HG02798 (cell line): ENCODE measurements around the gene ITK.
"Not testable (repeated sequence)": the region's sequence is repeated elsewhere in the genome, so short reads cannot be mapped to it uniquely, and the experiment has no call there.

Experiments
- ATAC-seq: cut with Tn5 transposase; IDR thresholded peaks from one replicate; pipeline ENCODE4 v1.9.1; 2021; ENCODE audit warnings: mild to moderate bottlenecking; ENCODE audit not compliant: unreplicated experiment, poor library complexity

ITK gene

DNA sequence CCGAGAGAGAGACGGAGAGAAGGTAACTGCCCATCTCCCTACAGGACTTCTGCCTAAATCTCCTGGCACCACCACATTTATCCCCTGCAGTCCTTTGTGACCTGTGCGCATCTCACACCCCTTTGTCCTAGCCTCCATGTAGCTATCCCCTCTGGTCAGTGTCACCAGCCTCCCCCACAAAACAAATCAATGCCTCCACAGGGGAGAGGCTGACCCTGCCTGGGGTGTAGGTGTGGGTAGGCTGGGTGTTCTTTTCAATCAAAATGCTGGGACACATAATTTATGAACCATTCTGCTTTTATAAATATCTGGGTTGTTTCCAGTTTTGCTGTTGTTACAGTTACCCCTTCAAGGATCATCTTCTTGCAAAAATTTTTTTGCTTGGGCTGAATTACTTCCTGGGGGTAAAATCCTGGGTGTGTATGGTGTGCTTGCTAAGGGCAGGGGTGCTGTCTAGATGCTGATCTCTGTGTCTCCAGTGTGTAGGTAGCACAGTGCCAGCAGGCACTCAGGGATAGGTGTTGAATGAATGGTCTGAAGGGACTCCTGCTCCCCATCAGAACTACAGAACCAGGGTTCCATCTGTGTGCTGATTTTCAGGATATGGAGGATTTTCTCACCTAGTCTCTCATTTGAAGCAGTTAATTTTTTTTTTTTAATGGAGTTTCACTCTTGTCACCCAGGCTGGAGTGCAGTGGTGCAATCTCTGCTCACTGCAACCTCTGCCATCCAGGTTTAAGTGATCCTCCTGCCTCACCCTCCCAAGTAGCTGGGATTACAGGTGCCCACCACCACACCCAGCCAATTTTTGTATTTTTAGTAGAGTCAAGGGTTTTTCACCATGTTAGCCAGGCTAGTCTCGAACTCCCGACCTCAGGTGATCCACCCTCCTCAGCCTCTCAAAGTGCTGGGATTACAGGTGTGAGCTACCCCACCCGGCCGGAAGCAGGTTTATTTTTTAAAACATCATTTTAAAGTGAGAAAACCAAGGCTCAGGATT is 14.1 kb upstream of the ITK start, which contains the start of gene GARIN3:
Gene GARIN3, minus strand, starts transcription at position 51 of the 1,000 bp plus-strand sequence. CDS start 96 bp downstream, outside the sequence.
- ATAC-seq = no peak

DNA sequence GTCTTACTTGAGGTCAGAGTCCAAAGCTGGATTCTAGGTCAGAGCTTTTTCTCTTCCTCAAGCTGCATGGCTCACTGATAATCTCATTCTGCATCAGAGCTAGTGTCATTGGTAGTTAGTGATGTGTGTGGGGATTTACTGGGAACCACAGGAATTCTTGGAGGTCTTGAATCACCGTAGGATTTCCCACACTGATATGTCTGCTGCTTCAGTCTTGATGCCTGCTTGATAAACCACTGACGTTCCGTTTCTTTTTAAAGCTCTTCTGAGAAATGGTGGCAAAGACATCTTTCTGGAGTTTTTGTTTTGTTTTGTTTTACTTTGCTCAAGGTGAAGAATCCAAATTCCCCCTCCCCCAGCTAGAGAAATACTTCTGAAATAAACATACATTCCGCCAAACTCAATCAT is 13.4 kb upstream of the ITK start:
- no peak for ATAC-seq

DNA sequence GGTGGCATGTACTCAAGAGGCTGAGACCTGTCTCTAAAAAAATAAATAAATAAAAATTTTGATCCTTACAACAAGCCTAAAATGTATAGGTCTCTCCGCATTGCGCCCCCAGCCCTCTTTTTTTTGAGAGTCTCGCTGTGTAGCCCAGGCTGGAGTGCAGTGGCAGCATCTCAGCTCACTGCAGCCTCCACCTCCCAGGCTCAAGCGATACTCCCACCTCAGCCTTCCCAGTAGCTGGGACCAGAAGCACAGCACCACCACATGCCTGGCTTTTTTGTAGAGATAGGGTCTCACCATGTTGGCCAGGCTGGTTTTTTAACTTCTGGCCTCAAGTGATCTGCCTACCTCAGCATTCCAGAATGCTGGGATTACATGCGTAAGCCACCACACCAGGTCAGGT is 12.4 kb upstream of the ITK start:
- ATAC-seq = no peak

DNA sequence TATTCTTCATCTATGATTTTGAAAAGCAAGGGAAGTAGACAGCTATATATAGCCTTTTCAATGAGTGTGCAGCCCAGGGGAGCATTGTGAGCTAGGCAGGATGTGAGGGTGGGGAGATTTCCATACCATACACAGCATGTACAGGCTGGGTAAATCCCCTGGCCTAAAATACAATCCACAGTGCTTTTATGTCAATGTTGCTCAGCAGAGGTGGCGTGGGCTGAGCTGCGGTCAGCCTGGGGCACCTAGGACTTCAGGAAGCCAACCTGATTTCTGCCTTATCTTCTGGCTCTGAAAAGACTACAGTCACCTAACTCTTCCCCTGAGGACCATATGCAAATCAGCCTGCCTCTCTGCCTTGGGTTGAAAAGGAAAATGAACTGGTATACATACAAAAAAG is 8.2 kb upstream of the ITK start:
- ATAC-seq = peak; percentile 99

DNA sequence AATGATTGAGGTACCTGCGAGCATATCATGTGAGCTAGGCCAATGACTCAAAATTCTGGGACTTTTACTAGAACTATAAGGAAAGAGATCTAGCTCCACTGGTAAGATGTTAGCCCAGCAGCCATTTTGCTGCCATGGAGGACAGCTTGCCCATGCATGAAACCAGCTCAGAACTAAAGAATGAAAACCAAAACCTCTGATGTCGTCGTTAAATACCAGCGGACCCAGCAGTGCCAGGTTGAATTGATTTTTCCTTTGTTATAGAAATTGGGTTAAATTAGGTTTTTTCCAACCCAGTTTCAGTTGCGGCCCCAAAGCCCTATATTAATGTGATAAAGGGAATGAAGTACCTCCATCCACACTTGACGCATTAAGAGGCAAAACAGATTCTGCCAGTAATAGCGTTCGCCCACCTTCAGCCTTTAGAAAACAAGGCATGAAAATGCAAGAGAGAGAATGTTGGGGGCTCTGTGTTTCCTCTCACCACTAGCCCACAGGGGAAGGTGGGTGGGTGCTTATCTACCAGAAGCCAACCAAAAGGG is 5.5 kb upstream of the ITK start:
- ATAC-seq = no peak

DNA sequence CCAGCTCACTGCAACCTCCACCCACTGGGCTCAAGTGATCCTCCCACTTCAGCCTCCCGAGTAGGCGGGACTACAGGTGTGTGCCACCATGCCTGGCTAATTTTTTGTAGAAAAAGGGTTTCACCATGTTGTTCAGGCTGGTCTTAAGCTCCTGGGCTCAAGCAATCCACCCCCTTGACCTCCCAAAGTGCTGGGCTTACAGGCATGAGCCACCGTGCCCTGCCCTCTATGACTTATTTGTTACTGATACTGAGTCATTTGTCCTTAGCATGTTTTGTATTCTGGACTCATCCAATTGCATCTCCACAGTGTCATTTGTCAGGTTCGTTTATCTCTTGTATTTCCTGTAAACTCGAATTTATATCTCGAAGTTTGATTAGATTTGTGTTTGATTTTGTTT is 2.7 kb upstream of the ITK start:
- ATAC-seq = no peak

DNA sequence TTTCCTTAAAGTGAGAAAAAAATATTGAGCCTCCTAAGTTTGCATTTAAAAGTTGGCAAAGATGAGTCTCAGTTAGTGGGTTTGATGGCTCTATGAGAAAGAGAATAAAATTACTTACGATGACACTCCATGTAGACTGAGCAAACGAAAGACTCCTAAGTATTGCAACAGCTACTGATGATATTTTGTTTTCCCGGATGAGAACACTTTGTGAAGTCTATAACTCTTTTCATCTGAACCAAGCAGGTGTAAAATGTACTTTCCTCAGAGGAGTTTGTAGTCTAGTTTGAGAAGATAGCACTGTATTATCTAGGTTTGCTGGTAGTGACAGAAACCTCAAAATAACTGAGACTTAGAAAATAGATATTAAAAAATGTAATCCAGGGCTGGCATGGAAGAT is 1.7 kb upstream of the ITK start:
- no peak for ATAC-seq

DNA sequence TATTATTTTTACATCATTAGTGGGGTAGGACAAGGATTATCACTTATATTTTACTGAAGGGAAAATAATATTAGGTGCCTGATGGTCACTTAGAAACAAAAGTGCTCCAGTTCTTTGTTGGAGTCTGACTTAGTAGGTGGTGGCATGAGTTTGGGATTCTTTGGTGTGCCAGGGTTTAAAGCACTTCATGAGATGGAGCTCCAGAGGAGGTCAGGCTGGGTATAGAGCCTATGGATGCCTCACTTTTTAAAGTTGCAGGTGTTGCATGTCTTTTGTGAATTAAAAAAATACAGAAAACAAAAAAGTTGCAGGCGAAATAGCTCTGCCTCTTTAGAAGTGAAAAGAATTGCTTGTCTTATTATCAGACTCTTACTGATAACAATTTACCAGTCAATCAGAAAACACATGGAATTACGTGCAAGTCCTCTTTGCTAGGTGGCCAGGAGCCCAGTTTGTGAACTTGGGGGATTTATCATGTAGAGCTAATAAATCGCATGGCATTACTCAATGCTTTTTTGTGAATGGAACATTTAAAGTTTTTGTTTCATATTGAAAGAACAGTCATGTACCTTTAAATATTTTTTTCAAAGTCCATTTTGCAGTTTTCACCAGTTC is 1.6 kb downstream of the ITK start:
- ATAC-seq = no peak

DNA sequence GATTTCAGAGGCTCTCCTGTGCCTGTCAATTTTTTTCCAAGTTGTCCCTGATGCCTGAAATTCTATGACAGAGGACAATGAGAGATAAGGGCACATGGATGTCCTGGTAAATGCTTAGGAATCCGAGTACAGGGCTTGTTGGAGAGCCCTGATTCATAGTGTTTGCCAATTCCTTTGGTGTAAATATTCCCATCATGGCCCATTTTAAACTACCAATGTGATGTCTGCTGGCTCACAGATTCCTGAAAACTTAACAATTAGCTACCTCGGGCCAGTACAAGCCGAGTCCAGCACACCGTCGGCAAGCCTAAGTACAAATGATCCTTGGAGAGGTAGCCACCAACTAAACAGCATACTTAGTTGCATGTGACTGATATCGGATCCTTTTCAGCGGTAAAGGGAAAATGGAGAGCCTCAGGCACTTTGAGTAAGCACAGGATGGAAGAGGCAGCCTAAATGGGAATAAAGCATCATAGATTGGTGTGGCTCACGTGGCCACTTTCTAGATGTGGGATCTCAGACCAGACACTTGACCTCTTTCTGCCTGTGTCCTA is 3.6 kb downstream of the ITK start:
- no peak for ATAC-seq

DNA sequence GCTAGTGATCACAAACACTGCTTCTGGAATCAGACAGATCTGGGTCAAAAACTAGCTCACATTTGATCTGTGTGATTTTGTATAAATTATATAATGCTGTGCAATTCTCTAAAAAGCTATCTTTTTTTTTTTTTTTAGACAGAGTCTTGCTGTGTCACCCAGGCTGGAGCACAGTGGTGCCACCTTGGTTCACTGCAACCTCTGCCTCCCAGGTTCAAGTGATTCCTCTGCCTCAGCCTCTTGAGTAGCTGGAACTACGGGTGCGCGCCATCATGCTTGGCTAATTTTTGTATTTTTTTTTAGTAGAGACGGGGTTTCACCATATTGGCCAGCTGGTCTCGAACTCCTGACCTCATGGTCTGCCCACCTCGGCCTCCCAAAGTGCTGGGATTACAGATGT is 4.5 kb downstream of the ITK start:
- not testable (repeated sequence) for ATAC-seq

DNA sequence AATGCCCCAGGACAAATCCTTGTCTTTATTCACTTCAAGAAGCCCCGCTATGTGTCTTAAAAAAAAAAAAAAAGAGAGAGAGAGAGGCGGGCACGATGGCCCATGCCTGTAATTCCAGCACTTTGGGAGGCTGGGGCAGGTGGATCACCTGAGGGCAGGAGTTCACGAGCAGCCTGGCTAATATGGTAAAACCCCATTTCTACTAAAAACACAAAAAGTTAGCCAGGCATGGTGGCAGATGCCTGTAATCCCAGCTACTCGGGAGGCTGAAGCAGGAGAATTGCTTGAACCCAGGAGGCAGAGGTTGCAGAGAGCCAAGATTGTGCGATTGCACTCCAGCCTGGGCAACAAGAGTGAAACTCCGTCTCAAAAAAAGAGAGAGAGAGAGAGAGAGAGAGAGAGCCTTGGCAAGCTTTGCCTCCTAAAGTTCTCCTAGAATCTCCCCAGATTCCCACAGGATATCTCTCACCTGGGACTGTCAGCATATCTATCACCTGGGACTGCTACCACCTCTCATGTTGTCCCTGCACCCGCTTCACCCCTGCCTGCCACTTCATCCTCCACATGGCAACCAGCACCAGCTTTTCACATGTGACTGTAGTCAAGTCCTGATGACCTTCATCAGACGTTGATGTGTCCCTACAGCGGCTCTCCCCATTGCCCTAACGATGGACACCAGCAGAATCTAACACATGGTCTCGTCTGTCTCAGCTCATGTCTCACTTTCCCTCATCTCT is 5.8 kb downstream of the ITK start:
- ATAC-seq = no peak

DNA sequence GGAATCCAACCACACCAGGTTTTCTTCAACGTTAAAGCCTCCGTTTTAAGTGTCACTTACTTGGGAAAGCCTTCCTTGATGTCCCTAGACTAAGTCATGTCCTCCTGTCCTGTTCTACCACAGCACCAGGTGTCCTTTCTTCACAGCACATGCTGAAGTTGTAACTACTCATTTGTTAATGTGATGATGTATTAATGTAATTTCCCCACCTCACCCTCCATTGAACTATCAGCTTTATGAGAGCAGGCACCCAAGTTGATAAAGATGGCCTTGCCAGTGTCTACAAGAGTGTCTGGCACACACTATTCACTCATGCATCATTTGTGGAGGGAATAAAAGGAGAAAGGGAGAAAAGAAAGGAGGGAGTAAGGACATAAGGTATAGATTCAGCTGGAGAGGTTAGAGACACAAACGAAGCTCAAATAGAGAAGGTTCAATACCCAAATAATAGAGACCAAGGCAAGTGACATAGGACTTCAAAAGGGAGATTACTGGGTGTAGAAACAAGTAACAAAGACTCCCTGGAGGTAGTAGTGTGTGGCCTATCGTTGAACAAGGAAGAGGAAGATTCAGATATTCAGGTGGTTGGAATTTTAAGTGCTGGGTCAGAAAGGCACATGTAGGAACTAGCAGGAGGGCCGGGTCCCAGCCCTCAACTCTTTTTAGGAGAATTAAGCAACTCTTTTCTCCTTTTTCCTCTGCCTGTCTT is 6.6 kb downstream of the ITK start:
- ATAC-seq = no peak

DNA sequence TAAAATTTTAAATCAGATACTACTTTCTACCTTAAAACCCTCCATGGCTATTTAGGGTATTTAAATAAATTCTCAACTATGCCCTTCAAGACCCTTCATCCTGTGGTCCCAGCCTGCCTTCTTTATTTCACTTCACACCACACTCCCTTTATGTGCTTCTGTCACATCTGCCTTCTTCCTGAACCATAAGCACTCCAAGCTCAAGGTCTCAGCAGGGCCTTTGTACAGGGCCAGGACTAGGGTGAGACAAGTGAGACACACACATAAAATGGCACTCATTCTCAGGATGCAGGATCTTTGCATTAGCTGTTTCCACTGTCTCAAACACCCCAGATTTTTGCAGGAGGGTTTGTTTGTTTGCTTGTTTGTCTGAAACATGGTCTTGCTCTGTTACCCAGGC is 7.6 kb downstream of the ITK start:
- ATAC-seq = no peak

DNA sequence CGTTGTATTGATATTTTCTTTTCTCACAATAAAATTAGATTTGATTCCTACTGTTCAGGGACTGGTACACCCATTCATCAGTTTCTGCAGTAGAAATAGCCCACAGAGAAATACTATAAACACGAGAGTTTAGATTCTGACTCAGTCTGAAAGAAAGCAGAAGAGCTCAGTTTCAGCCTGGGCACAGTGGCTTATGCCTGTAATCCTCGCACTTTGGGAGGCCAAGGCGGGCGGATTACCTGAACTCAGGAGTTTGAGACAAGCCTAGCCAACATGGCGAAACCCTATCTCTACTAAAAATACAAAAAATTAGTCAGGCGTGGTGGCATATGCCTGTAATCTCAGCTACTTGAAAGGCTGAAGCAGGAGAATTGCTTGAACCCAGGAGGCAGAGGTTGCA is 8.6 kb downstream of the ITK start:
- peak; percentile 83 for ATAC-seq

DNA sequence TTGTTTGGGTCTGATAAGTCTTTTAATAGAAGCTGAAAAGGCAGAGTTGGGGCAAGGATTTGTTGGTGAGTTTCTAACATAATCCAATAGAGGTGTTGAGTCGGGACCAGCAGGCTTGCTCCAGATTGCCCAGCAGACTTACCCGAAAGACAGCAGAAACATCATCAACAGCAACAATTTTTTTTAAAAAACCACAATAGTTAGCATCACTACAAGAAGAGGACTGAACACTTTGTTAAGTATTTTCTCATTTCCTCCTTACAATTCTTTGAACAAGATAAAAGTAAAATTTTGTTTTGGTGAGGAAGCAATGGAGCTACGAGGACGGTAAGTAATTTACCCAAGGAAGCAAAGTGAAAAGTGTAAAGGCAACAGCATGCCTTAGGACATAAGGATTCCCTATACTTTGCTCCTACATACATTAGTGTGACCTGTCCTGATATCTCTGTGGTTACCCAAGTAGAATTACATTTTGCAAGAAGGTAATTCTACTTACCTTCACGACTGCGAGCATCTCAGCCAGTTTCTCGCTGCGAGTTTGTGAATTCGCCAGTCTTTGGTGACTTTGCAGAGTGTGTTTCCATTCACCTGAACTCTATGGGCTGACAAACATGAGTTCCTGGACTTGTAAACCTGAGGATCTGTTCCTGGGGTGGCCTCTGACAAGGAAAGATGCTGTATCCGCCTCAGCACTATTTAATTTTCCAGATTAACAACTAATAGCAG is 13.2 kb downstream of the ITK start:
- ATAC-seq = no peak

DNA sequence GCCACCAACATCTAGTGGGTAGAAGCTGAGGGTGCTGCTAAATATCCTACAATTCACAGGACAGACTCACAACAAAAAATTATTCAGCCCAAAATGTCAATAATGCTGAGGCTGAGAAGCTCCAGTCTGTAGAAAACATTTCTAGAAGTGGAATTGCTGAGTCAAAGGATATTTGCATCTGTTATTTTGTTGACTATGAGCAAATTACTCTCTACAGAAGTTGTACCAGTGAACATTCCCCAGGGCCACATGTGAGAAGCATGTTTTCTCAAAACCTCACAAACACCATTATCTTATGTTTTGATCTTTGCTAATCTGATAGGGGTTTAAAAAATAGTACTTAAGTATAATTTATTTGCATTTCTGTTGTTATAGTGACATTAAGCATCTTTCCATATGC is 15.4 kb downstream of the ITK start:
- peak; percentile 48 for ATAC-seq

DNA sequence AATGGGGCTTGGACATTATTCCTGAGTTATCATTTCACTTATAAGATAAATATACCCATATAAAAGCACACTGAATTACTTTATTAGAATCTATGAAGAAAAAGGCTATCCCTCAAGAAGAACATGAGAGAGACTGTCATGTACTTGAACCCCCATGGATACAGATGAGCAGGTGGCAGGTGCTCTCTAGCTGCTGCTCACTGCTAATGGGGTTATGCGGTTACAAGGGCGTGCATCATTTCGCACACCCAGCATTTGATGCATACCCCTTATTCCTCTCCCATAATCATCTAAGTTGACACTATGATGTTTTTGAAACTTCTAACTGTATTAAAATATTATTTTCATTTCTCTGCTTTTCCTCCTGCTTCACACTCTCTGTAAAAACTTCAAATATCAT is 16.4 kb downstream of the ITK start:
- ATAC-seq = no peak

DNA sequence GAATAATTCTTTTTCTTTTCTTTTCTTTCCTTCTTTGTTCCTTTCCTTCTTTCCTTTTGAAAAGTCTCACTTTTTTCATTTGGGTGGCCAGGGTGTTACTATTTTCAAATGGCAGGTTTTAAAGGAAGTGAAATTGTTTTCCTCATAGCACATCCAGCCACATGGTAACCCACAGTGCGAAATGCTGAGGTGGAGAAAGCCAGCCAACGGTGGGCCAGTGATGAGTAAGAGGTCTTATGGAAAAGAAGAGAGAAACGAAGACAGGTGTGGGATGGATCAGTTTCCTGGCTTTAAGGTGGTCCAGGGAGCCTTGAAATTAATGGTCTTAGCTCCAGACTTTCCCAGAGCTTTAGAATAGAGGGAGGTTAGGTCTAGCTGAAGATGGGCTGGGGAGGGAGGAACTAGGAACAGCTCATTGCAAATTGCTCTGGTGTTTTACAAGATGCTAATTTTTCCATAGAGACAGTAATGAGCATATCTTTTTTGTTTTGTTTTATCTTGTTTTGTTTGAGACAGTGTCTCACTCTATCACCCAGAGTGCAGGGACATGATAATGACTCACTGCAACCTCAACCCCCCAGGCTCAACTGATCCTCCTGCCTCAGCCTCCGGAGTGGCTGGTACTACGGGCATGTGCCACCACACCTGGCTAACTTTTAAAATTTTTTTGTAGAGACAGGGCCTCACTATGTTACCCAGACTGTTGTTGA is 17.8 kb downstream of the ITK start:
- ATAC-seq = no peak

DNA sequence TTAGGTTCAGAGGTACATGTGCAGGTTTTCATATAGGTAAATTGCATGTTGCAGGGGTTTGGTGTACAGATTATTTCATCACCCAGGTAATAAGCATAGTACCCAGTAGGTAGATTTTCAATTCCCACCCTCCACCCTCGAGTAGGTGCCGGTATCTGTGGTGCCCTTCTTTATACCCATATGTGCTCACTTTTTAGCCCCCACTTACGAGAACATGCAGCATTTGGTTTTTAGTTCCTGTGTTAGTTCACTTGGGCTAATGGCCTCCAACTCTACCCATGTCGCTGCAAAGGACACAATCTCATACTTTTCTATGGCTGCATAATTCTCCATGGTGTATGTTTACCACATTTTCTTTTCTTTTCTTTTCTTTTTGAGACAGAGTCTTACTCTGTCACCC is 21.2 kb downstream of the ITK start:
- ATAC-seq = no peak
